ENCODE measurements around the gene SURF6. TPM values are rescaled to one million over a fixed set of nuclear protein-coding genes. Genes with fewer than 3 reads are reported as not detected.

SURF6 gene
- total and polyA plus RNA-seq, 8 donors: 5.8 to 19.8 (median 9.8) TPM

- no peak for TF ChIP-seq CTCF (IDR thresholded peaks at IDR 0.05)
- Histone ChIP-seq H3K4me3 (peak overlapping the region in 2 of 4 donors; percentile 85 to 95), H3K4me1 (peaks cover 7 to 17% (median 17%) of the 10 kb centered on the region in 3 donors), H3K27ac (no peak overlapping the region), H3K27me3 (no peaks in the 10 kb centered on the region), H3K36me3 (peaks cover 2 to 17% (median 3%) of the 10 kb centered on the region in 3 donors), H3K9me3 (no peaks in the 10 kb centered on the region)
- 74 to 82% methylated on average over 14 of the region's 14 CpGs for WGBS, 2 donors
- intact Hi-C loops (cut with DNase I): loop anchor here in 1 of 3 donors (10.0 kb wide), 1 partner anchor 313 kb away; no protein-coding TSS in a partner anchor
- ATAC-seq (no peak), FAIRE-seq (no peak), DNase-seq (no peak)
These were observed 21.7 kb upstream of the SURF6 start for GRCh38 chr9:133357656-133358055.

- no peak for TF ChIP-seq CTCF (IDR thresholded peaks at IDR 0.05)
- ATAC-seq (peak; percentile 85 to 96 (median 92)), FAIRE-seq (no peak), DNase-seq (peak; percentile 84 to 97 (median 90))
- H3K27me3 ChIP-seq: no peaks in the 10 kb centered on the region
- no peaks in the 10 kb centered on the region for H3K9me3 ChIP-seq
- H3K27ac ChIP-seq: peak within 1 kb of the TSS; percentile 37 to 53 (median 46)
- WGBS, 2 donors: 1% methylated on average over 63 to 78 of the region's 78 CpGs
- peak within 1 kb of the TSS; percentile 81 to 95 (median 88) for H3K4me3 ChIP-seq
- intact Hi-C loops (cut with DNase I): loop anchor here in 1 of 3 donors (10.0 kb wide), 1 partner anchor 312 kb away; no protein-coding TSS in a partner anchor
- H3K36me3 ChIP-seq: peaks cover 0 to 17% (median 11%) of the 10 kb centered on the region in 3 donors
- H3K4me1 ChIP-seq: peaks cover 7 to 17% (median 17%) of the 10 kb centered on the region in 3 donors
These were observed 20.6 kb upstream of the SURF6 start, which contains the start of the genes SURF1 and SURF2 for GRCh38 chr9:133356391-133357091. Gene SURF1 (minus strand): TSS chr9:133356487. CDS start chr9:133356453, 34 bp downstream. Gene SURF2 (plus strand): TSS chr9:133356550. CDS start chr9:133356593, 43 bp downstream.

DNA sequence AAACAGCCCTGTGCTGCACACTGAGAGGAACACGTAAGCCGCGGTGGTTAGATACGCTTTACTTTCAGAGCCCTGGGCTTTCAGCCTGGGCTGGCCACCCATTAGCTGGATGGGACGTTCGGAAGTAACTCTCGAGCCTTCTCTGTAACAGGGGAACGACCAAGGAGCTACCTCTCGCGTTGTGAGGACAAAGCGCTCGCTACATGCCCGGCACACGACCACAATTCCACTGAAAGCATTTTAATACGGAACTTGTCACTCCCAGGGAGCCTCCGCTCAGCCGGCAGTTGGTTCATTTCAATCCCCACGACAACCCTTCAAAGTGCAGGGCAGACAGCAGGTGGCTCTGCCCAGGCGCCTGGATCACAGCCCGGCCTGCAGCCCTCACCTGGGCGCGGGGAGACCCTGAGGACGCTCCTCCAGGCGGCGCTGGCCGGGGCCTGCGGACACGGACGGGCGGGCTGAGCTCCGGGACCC is 19.9 kb upstream of the SURF6 start:
- TF ChIP-seq CTCF (IDR thresholded peaks at IDR 0.05): no peak
- peaks cover 7 to 17% (median 17%) of the 10 kb centered on the region in 3 donors for H3K4me1 ChIP-seq
- WGBS, 2 donors: 0 to 1% methylated on average over 23 to 31 of the region's 31 CpGs
- intact Hi-C loops (cut with DNase I): loop anchor here in 1 of 3 donors (10.0 kb wide), 1 partner anchor 311 kb away; no protein-coding TSS in a partner anchor
- DNase-seq (no peak), FAIRE-seq (no peak), ATAC-seq (peak in 3 of 4 donors; percentile 6 to 43 (median 7))
- no peaks in the 10 kb centered on the region for H3K27me3 ChIP-seq
- peak overlapping the region; percentile 81 to 95 (median 88) for H3K4me3 ChIP-seq
- peak overlapping the region; percentile 37 to 53 (median 46) for H3K27ac ChIP-seq
- H3K9me3 ChIP-seq: no peaks in the 10 kb centered on the region
- peaks cover 4 to 20% (median 16%) of the 10 kb centered on the region in 3 donors for H3K36me3 ChIP-seq

- Histone ChIP-seq H3K4me1 (peaks cover 8 to 21% (median 17%) of the 10 kb centered on the region in 3 donors), H3K27me3 (no peaks in the 10 kb centered on the region), H3K36me3 (peaks cover 13 to 31% (median 28%) of the 10 kb centered on the region in 3 donors), H3K9me3 (no peaks in the 10 kb centered on the region), H3K27ac (no peak overlapping the region), H3K4me3 (no peak overlapping the region)
- ATAC-seq (no peak), FAIRE-seq (no peak), DNase-seq (no peak)
- intact Hi-C loops (cut with DNase I): loop anchor here in 1 of 3 donors (10.0 kb wide), 1 partner anchor 310 kb away; no protein-coding TSS in a partner anchor
- TF ChIP-seq CTCF (IDR thresholded peaks at IDR 0.05): no peak
- WGBS, 2 donors: 62 to 76% methylated on average over 7 of the region's 7 CpGs
These were observed 18.8 kb upstream of the SURF6 start for GRCh38 chr9:133354766-133355165.

Measured in pancreas (tissue), 10 donors.